H1 (cell line): ENCODE measurements around the gene ZBTB24. TPM values are rescaled to one million over a fixed set of nuclear protein-coding genes. Genes with fewer than 3 reads are reported as not detected.

ENCODE experiments used
- CTCF ChIA-PET: fragments of 300-600 bp; sonication (Branson Sonifier 250); formaldehyde crosslinking; loops from one replicate; lab custom pipeline; 2021; ENCODE audit not compliant: partially characterized antibody; lab: Charles Lee
- POLR2A ChIA-PET: fragments of 300-600 bp; sonication (Branson Sonifier 250); formaldehyde crosslinking; loops from one replicate; lab custom pipeline; 2021; ENCODE audit warnings: inconsistent platforms; ENCODE audit not compliant: partially characterized antibody; lab: Charles Lee
- DNase-seq, 2 experiments: peaks; one replicate each; pipeline versions ENCODE4 v3.0.0 to v3.0.0-alpha.2; 2010 to 2022; ENCODE audit warnings: low spot score in 2 of 2, low read depth in 1 of 2, mixed read lengths in 1 of 2
- FAIRE-seq: peaks from 2 replicates; lab custom pipeline; 2011; peaks lifted over from hg19 to GRCh38; lab: Jason Lieb, UNC
- H2AFZ ChIP-seq: 2 replicates; pipeline ENCODE4 v1.8.1; 2012; ENCODE audit warnings: low read length, inconsistent platforms
- H2AK5ac ChIP-seq: 2 replicates; pipeline ENCODE4 v1.6.1; 2013; ENCODE audit warnings: low read depth, low read length
- H2BK120ac ChIP-seq: replicated peaks from 2 replicates; pipeline ENCODE3; 2013; ENCODE audit warnings: low read depth, low read length, inconsistent platforms
- H2BK12ac ChIP-seq: 2 replicates; pipeline ENCODE4 v1.6.1; 2013; ENCODE audit warnings: low read depth, low read length
- H2BK15ac ChIP-seq: 2 replicates; pipeline ENCODE4 v1.6.1; 2013; ENCODE audit warnings: low read length
- H2BK20ac ChIP-seq: 2 replicates; pipeline ENCODE4 v1.6.1; 2013; ENCODE audit warnings: low read length
- H2BK5ac ChIP-seq: 2 replicates; pipeline ENCODE4 v1.6.1; 2013; ENCODE audit warnings: low read depth, low read length
- H3K14ac ChIP-seq: 2 replicates; pipeline ENCODE4 v1.6.1; 2013; ENCODE audit warnings: inconsistent platforms; ENCODE audit not compliant: insufficient read length
- H3K18ac ChIP-seq: 2 replicates; pipeline ENCODE4 v1.6.1; 2013; ENCODE audit warnings: low read length; ENCODE audit errors: extremely low read depth
- H3K23ac ChIP-seq: 2 replicates; pipeline ENCODE4 v1.6.1; 2013; ENCODE audit warnings: inconsistent platforms; ENCODE audit not compliant: insufficient read length
- H3K23me2 ChIP-seq: 2 replicates; pipeline ENCODE4 v1.6.1; 2013; ENCODE audit warnings: low read depth, low read length
- H3K27ac ChIP-seq: 2 replicates; pipeline ENCODE4 v1.6.1; 2011; ENCODE audit warnings: low read depth, low read length, inconsistent platforms
- H3K27me3 ChIP-seq, 4 experiments: replicated peaks in 1 of 4; 1 replicate in 1 of 4; 2 replicates in 3 of 4; pipeline versions ENCODE4 v1.6.1 to v1.8.1; 2011 to 2013; ENCODE audit warnings: low read length in 3 of 4, mild to moderate bottlenecking in 3 of 4, inconsistent platforms in 2 of 4, mixed read lengths in 2 of 4, moderate library complexity in 1 of 4; ENCODE audit not compliant: control insufficient read depth in 3 of 4, insufficient read depth in 3 of 4; ENCODE audit errors: extremely low read depth in 1 of 4
- H3K36me3 ChIP-seq, 4 experiments: 2 replicates each; pipeline versions ENCODE4 v1.6.1 to v1.8.1; 2011 to 2013; ENCODE audit warnings: mild to moderate bottlenecking in 4 of 4, low read length in 3 of 4, moderate library complexity in 2 of 4, control low read depth in 1 of 4, inconsistent platforms in 1 of 4; ENCODE audit not compliant: insufficient read depth in 4 of 4, control insufficient read depth in 2 of 4
- H3K4ac ChIP-seq: replicated peaks from 2 replicates; pipeline ENCODE3; 2013; ENCODE audit warnings: low read length, low read depth, mixed read lengths, inconsistent platforms; ENCODE audit not compliant: insufficient read length
- H3K4me1 ChIP-seq, 4 experiments: replicated peaks in 1 of 4; 1 replicate in 1 of 4; 2 replicates in 3 of 4; pipeline versions ENCODE4 v1.6.1 to v1.8.1; 2011 to 2013; ENCODE audit warnings: low read length in 3 of 4, inconsistent platforms in 2 of 4, mixed read lengths in 1 of 4; ENCODE audit not compliant: insufficient read depth in 4 of 4, control insufficient read depth in 3 of 4
- H3K4me2 ChIP-seq, 2 experiments: 2 replicates each; pipeline versions ENCODE4 v1.6.1 to v1.8.1; 2011 to 2013; ENCODE audit warnings: low read depth in 2 of 2, low read length in 2 of 2, control low read depth in 1 of 2, inconsistent platforms in 1 of 2, mild to moderate bottlenecking in 1 of 2; ENCODE audit not compliant: insufficient read depth in 1 of 2
- H3K4me3 ChIP-seq, 4 experiments: fragments of 200-600, 300-600 bp in 1 of 4; sonication (generic), shearing (Covaris generic), sonication (Bioruptor Twin) in 1 of 4; 2 replicates each; pipeline versions ENCODE4 v1.5.1 to v1.8.1; 2011 to 2016; ENCODE audit warnings: low read length in 4 of 4, low read depth in 3 of 4, control low read depth in 2 of 4, inconsistent platforms in 2 of 4, mild to moderate bottlenecking in 2 of 4, mixed read lengths in 1 of 4, moderate library complexity in 1 of 4; ENCODE audit not compliant: insufficient read depth in 2 of 4; ENCODE audit errors: extremely low read depth in 1 of 4
- H3K56ac ChIP-seq: replicated peaks from 2 replicates; pipeline ENCODE3; 2013; ENCODE audit warnings: low read depth, mild to moderate bottlenecking, mixed read lengths, low read length, inconsistent platforms; ENCODE audit not compliant: insufficient read length
- H3K79me1 ChIP-seq: 2 replicates; pipeline ENCODE4 v1.6.1; 2013; ENCODE audit warnings: low read depth, low read length, control low read depth
- H3K79me2 ChIP-seq, 2 experiments: 2 replicates each; pipeline versions ENCODE4 v1.6.1 to v1.8.1; 2012 to 2013; ENCODE audit warnings: low read length in 2 of 2, mild to moderate bottlenecking in 2 of 2, inconsistent platforms in 1 of 2; ENCODE audit not compliant: insufficient read depth in 2 of 2, control insufficient read depth in 1 of 2
- H3K9ac ChIP-seq, 4 experiments: replicated peaks in 1 of 4; 1 replicate in 1 of 4; 2 replicates in 3 of 4; pipeline versions ENCODE4 v1.6.1 to v1.8.1; 2011 to 2013; ENCODE audit warnings: low read depth in 3 of 4, low read length in 3 of 4, control low read depth in 2 of 4, mild to moderate bottlenecking in 2 of 4, moderate library complexity in 2 of 4, inconsistent platforms in 1 of 4; ENCODE audit errors: extremely low read depth in 1 of 4
- H3K9me3 ChIP-seq, 2 experiments: 2 replicates each; pipeline versions ENCODE4 v1.6.1 to v1.8.1; 2012 to 2013; ENCODE audit warnings: mild to moderate bottlenecking in 2 of 2, moderate library complexity in 2 of 2, control low read depth in 1 of 2, inconsistent platforms in 1 of 2, low read depth in 1 of 2, low read length in 1 of 2, mixed read lengths in 1 of 2; ENCODE audit not compliant: insufficient read depth in 2 of 2
- H4K20me1 ChIP-seq, 2 experiments: replicated peaks in 1 of 2; 2 replicates each; pipeline versions ENCODE3 to v1.8.1; 2011 to 2013; ENCODE audit warnings: inconsistent platforms in 2 of 2, low read length in 2 of 2, mild to moderate bottlenecking in 1 of 2; ENCODE audit not compliant: insufficient read depth in 2 of 2, control insufficient read depth in 1 of 2
- H4K5ac ChIP-seq: 2 replicates; pipeline ENCODE4 v1.6.1; 2013; ENCODE audit warnings: low read length, low read depth, mixed read lengths, inconsistent platforms; ENCODE audit not compliant: insufficient read length
- H4K8ac ChIP-seq: 2 replicates; pipeline ENCODE4 v1.8.0; 2013; ENCODE audit warnings: mild to moderate bottlenecking, moderate library complexity, low read length, inconsistent platforms; ENCODE audit not compliant: insufficient read depth; ENCODE audit errors: extremely low read depth
- H4K91ac ChIP-seq: replicated peaks from 2 replicates; pipeline ENCODE3; 2013; ENCODE audit warnings: low read length, mixed read lengths, inconsistent platforms; ENCODE audit not compliant: insufficient read length
- CBX8 ChIP-seq: fragments of 300-800, 300-1000 bp; sonication (generic); IDR thresholded peaks from 2 replicates; pipeline ENCODE4 v1.7.1; 2016; ENCODE audit warnings: low read depth, low read length, borderline replicate concordance
- CREB1 ChIP-seq: IDR thresholded peaks from 2 replicates; pipeline ENCODE4 v1.6.1; 2012; ENCODE audit warnings: inconsistent platforms
- CTCF ChIP-seq, 3 experiments: IDR thresholded peaks; 1 replicate in 2 of 3; 2 replicates in 1 of 3; pipeline versions ENCODE4 v1.5.1 to v1.6.1; 2011; ENCODE audit warnings: low read length in 3 of 3, mild to moderate bottlenecking in 3 of 3, inconsistent platforms in 2 of 3, low read depth in 1 of 3, moderate library complexity in 1 of 3; ENCODE audit not compliant: insufficient read depth in 1 of 3; ENCODE audit errors: control extremely low read depth in 1 of 3
- EGR1 ChIP-seq: IDR thresholded peaks from 2 replicates; pipeline ENCODE4 v1.6.1; 2011; ENCODE audit warnings: low read depth, low read length, borderline replicate concordance
- EP300 ChIP-seq, 2 experiments: IDR thresholded peaks; 1 replicate in 1 of 2; 2 replicates in 1 of 2; pipeline ENCODE4 v1.6.1; 2011 to 2012; ENCODE audit warnings: low read depth in 2 of 2, low read length in 2 of 2, mild to moderate bottlenecking in 2 of 2, borderline replicate concordance in 1 of 2, inconsistent platforms in 1 of 2, moderate library complexity in 1 of 2
- FOSL1 ChIP-seq: IDR thresholded peaks from 2 replicates; pipeline ENCODE4 v1.6.1; 2011; ENCODE audit warnings: mild to moderate bottlenecking, low read depth, low read length, moderate library complexity; ENCODE audit not compliant: insufficient read depth
- HDAC6 ChIP-seq: IDR thresholded peaks from one replicate; pipeline ENCODE4 v1.7.1; 2012; ENCODE audit warnings: low read depth, mild to moderate bottlenecking, inconsistent platforms, low read length, moderate library complexity
- KDM4A ChIP-seq: IDR thresholded peaks from one replicate; pipeline ENCODE4 v1.7.1; 2012; ENCODE audit warnings: low read depth, mild to moderate bottlenecking, moderate library complexity, low read length, inconsistent platforms; ENCODE audit not compliant: severe bottlenecking
- POLR2AphosphoS5 ChIP-seq: IDR thresholded peaks from 2 replicates; pipeline ENCODE4 v1.6.1; 2011; ENCODE audit warnings: low read depth, low read length
- RNF2 ChIP-seq: fragments of 200-900, 300-1000 bp; sonication (generic); IDR thresholded peaks from 2 replicates; pipeline ENCODE4 v1.7.1; 2016; ENCODE audit warnings: borderline replicate concordance, low read depth, mild to moderate bottlenecking, antibody characterized with exemption, low read length; ENCODE audit not compliant: poor library complexity, severe bottlenecking; ENCODE audit errors: missing control alignments
- TCF12 ChIP-seq: IDR thresholded peaks from 2 replicates; pipeline ENCODE4 v1.6.1; 2011; ENCODE audit warnings: low read depth, mild to moderate bottlenecking, low read length
- WGBS, 2 experiments: shearing (Covaris generic) in 1 of 2; methylation state at CpG; one replicate each; pipeline versions ENCODE4 v1.1.6 to v1.1.7; 2013 to 2015; ENCODE audit warnings: low lambda C conversion rate in 2 of 2, mixed read lengths in 2 of 2, inconsistent platforms in 1 of 2, low coverage in 1 of 2, missing lambda C conversion rate in 1 of 2; ENCODE audit not compliant: insufficient replicate concordance in 2 of 2, insufficient coverage in 1 of 2, insufficient read length in 1 of 2; ENCODE audit errors: extremely low coverage in 1 of 2, missing lambda C conversion rate in 1 of 2; 5-methylcytosine and 5-hydroxymethylcytosine counted together
- polyA plus RNA-seq, 7 experiments: library from polyadenylated mRNA; depleted of rRNA in 3 of 7; stranded (reverse) in 5 of 7; unstranded in 2 of 7; fragments of >200 nt in 5 of 7; fragments of 200-250 nt in 2 of 7; gene quantifications; 1 replicate in 5 of 7; 2 replicates in 1 of 7; 4 replicates in 1 of 7; pipeline versions ENCODE4 v1.2.1 to v1.2.3, GENCODE V29; 2011 to 2013; ENCODE audit warnings: missing spikeins in 2 of 7, mixed read lengths in 2 of 7
- total RNA-seq: library from RNA; stranded (reverse); fragmentation: NEBNext Ultra II Directional; extraction: Animal tissue kit (Norgen Biotek cat#: 25700); gene quantifications from 2 replicates; pipeline ENCODE4 v1.2.1, GENCODE V29; 2021

Gene ZBTB24
- total and polyA plus RNA-seq, 2 of the 8 experiments (the other 6 are each of a cell fraction or from before 2014, with no cell fraction given) = 7.5 to 21.0 TPM

- no peak overlapping the region for H2BK20ac ChIP-seq
- no peak overlapping the region for H3K4ac ChIP-seq
- H4K5ac ChIP-seq = no peak overlapping the region
- H3K23ac ChIP-seq = no peak overlapping the region
- no peak overlapping the region for H3K14ac ChIP-seq
- H3K4me1 ChIP-seq = peaks cover 0 to 3% (median 0%) of the 10 kb centered on the region in 4 experiments; a peak in 1 of 7 replicates
- ChIA-PET POLR2A (no interaction called here), CTCF (no interaction called here)
- H2BK15ac ChIP-seq = no peak overlapping the region
- no peak overlapping the region for H2BK12ac ChIP-seq
- no peaks in the 10 kb centered on the region for H3K79me2 ChIP-seq
- H2AFZ ChIP-seq = no peak overlapping the region
- no peaks in the 10 kb centered on the region for H3K27me3 ChIP-seq
- H3K4me3 ChIP-seq = no peak overlapping the region
- WGBS, 2 experiments = 97% methylated on average over 2 of the region's 2 CpGs; no CpG with 5 or more reads in 1 of the 2 experiments
- no peak overlapping the region for H3K18ac ChIP-seq
- no peaks in the 10 kb centered on the region for H3K79me1 ChIP-seq
- H3K9me3 ChIP-seq = peaks cover 4% of the 10 kb centered on the region in 2 experiments; a peak in 2 of 4 replicates
- no peaks in the 10 kb centered on the region for H4K20me1 ChIP-seq
- H2AK5ac ChIP-seq = no peak overlapping the region
- no peak for FAIRE-seq
- no peak overlapping the region for H4K8ac ChIP-seq
- no peak overlapping the region for H3K56ac ChIP-seq
- H3K27ac ChIP-seq = no peak overlapping the region
- no peaks in the 10 kb centered on the region; a peak in 1 of 8 replicates for H3K36me3 ChIP-seq
- no peak overlapping the region for H3K9ac ChIP-seq
- H2BK5ac ChIP-seq = no peak overlapping the region
- no peak overlapping the region for H3K4me2 ChIP-seq
- no peak for DNase-seq
- H3K23me2 ChIP-seq = no peaks in the 10 kb centered on the region
- H2BK120ac ChIP-seq = no peak overlapping the region
- no peak overlapping the region for H4K91ac ChIP-seq
- no peak for TF ChIP-seq CTCF (IDR thresholded peaks at IDR 0.05; ENCODE audit: control extremely low read depth in 1 of 3, insufficient read depth in 1 of 3, low read depth in 1 of 3, low read length in 3 of 3)
- no peak for TF ChIP-seq EP300 (IDR thresholded peaks at IDR 0.05; ENCODE audit: borderline replicate concordance in 1 of 2, low read depth in 2 of 2, low read length in 2 of 2)
- TF ChIP-seq FOSL1 = no peak
- no peak for TF ChIP-seq CBX8
- TF ChIP-seq EGR1 = no peak
- no peak for TF ChIP-seq CREB1
- TF ChIP-seq RNF2 = no peak
- no peak for TF ChIP-seq HDAC6
- no peak for TF ChIP-seq KDM4A
- TF ChIP-seq TCF12 = no peak
- TF ChIP-seq POLR2AphosphoS5 = no peak
These were observed 40.5 kb upstream of the ZBTB24 start for GRCh38 chr6:109523478-109523877.
